Ectodermal cell (in vitro differentiated cells): Measurements from ENCODE around the gene VWF.
A peak's percentile ranks its signal among the peaks of the same experiment; 100 is the strongest.

Experiments
- H3K27ac ChIP-seq: 2 replicates; pipeline ENCODE4 v1.7.0; 2013; ENCODE audit warnings: mild to moderate bottlenecking, low read depth, low read length; ENCODE audit not compliant: insufficient read depth, poor library complexity, severe bottlenecking
- H3K27me3 ChIP-seq: 2 replicates; pipeline ENCODE4 v1.7.0; 2013; ENCODE audit warnings: mild to moderate bottlenecking, low read length; ENCODE audit not compliant: insufficient read depth, control insufficient read depth, poor library complexity, severe bottlenecking
- H3K36me3 ChIP-seq: one replicate; pipeline ENCODE4 v1.7.0; 2013; ENCODE audit warnings: low read length; ENCODE audit not compliant: control insufficient read depth, insufficient read depth
- H3K4me1 ChIP-seq: one replicate; pipeline ENCODE4 v1.7.0; 2013; ENCODE audit warnings: low read length; ENCODE audit not compliant: control insufficient read depth, insufficient read depth
- H3K4me3 ChIP-seq: 2 replicates; pipeline ENCODE4 v1.7.0; 2013; ENCODE audit warnings: low read depth, low read length, control low read depth; ENCODE audit not compliant: insufficient read depth
- H3K9me3 ChIP-seq: 2 replicates; pipeline ENCODE4 v1.7.0; 2013; ENCODE audit warnings: mild to moderate bottlenecking, low read length, moderate library complexity; ENCODE audit not compliant: control insufficient read depth
- WGBS, 2 experiments: methylation state at CpG; one replicate each; pipeline ENCODE4 v1.1.7; 2013; ENCODE audit warnings: missing lambda C conversion rate in 2 of 2; 5-methylcytosine and 5-hydroxymethylcytosine counted together

Gene VWF

GRCh38 chr12:6070472-6071257, 53.8 kb downstream of the VWF start:
- no peak overlapping the region for H3K4me3 ChIP-seq
- H3K27ac ChIP-seq: no peak overlapping the region
- H3K9me3 ChIP-seq: no peaks in the 10 kb centered on the region
- WGBS, 2 experiments: 92 to 93% methylated on average over 11 of the region's 11 CpGs
- H3K4me1 ChIP-seq: peaks cover 13% of the 10 kb centered on the region
- no peaks in the 10 kb centered on the region for H3K27me3 ChIP-seq
- no peaks in the 10 kb centered on the region for H3K36me3 ChIP-seq

GRCh38 chr12:6069437-6070093, 54.9 kb downstream of the VWF start:
- Histone ChIP-seq H3K9me3 (no peaks in the 10 kb centered on the region), H3K27me3 (no peaks in the 10 kb centered on the region), H3K4me3 (no peak overlapping the region), H3K27ac (no peak overlapping the region), H3K4me1 (peaks cover 3% of the 10 kb centered on the region), H3K36me3 (no peaks in the 10 kb centered on the region)
- 91 to 96% methylated on average over 7 to 8 of the region's 8 CpGs for WGBS, 2 experiments

- Histone ChIP-seq H3K27ac (no peak overlapping the region), H3K36me3 (no peaks in the 10 kb centered on the region), H3K9me3 (no peaks in the 10 kb centered on the region), H3K27me3 (no peaks in the 10 kb centered on the region), H3K4me1 (no peaks in the 10 kb centered on the region), H3K4me3 (no peak overlapping the region)
- WGBS, 2 experiments: 91 to 93% methylated on average over 9 of the region's 9 CpGs
Observed at GRCh38 chr12:6068227-6068626, 56.2 kb downstream of the VWF start.

GRCh38 chr12:6067152-6067916, 57.1 kb downstream of the VWF start:
- H3K27ac ChIP-seq: no peak overlapping the region
- H3K9me3 ChIP-seq: no peaks in the 10 kb centered on the region
- 71 to 72% methylated on average over 16 of the region's 16 CpGs for WGBS, 2 experiments
- H3K27me3 ChIP-seq: no peaks in the 10 kb centered on the region
- H3K36me3 ChIP-seq: no peaks in the 10 kb centered on the region
- no peaks in the 10 kb centered on the region for H3K4me1 ChIP-seq
- no peak overlapping the region for H3K4me3 ChIP-seq

GRCh38 chr12:6066651-6067050, 57.8 kb downstream of the VWF start:
- no peaks in the 10 kb centered on the region for H3K27me3 ChIP-seq
- H3K4me3 ChIP-seq: no peak overlapping the region
- no peak overlapping the region for H3K27ac ChIP-seq
- no peaks in the 10 kb centered on the region for H3K36me3 ChIP-seq
- H3K9me3 ChIP-seq: no peaks in the 10 kb centered on the region
- whole genome bisulfite sequencing, 2 experiments: 94 to 95% methylated on average over 1 of the region's 1 CpG
- H3K4me1 ChIP-seq: no peaks in the 10 kb centered on the region

- Histone ChIP-seq H3K4me1 (no peaks in the 10 kb centered on the region), H3K27ac (no peak overlapping the region), H3K36me3 (no peaks in the 10 kb centered on the region), H3K4me3 (no peak overlapping the region), H3K9me3 (no peaks in the 10 kb centered on the region), H3K27me3 (no peaks in the 10 kb centered on the region)
- 90 to 93% methylated on average over 5 of the region's 5 CpGs for WGBS, 2 experiments
Observed at GRCh38 chr12:6065863-6066199, 58.6 kb downstream of the VWF start.

GRCh38 chr12:6065131-6065862, 59.2 kb downstream of the VWF start:
- H3K4me1 ChIP-seq: no peaks in the 10 kb centered on the region

GRCh38 chr12:6062757-6063735, 61.4 kb downstream of the VWF start:
- H3K9me3 ChIP-seq: no peaks in the 10 kb centered on the region

More at GRCh38 chr12:6065131-6065862, 59.2 kb downstream of the VWF start:
- Histone ChIP-seq H3K4me3 (no peak overlapping the region), H3K9me3 (no peaks in the 10 kb centered on the region), H3K36me3 (no peaks in the 10 kb centered on the region), H3K27me3 (no peaks in the 10 kb centered on the region), H3K27ac (no peak overlapping the region)
- 89% methylated on average over 8 of the region's 8 CpGs for WGBS, 2 experiments

GRCh38 chr12:6062395-6062756, 62.1 kb downstream of the VWF start:
- H3K9me3 ChIP-seq: no peaks in the 10 kb centered on the region
- WGBS, 2 experiments: 81 to 89% methylated on average over 3 of the region's 3 CpGs
- H3K36me3 ChIP-seq: no peaks in the 10 kb centered on the region
- H3K27me3 ChIP-seq: no peaks in the 10 kb centered on the region
- no peak overlapping the region for H3K4me3 ChIP-seq
- H3K27ac ChIP-seq: peak overlapping the region; percentile 16
- H3K4me1 ChIP-seq: peaks cover 10% of the 10 kb centered on the region

More at GRCh38 chr12:6062757-6063735, 61.4 kb downstream of the VWF start:
- peak overlapping the region; percentile 16 for H3K27ac ChIP-seq
- no peaks in the 10 kb centered on the region for H3K36me3 ChIP-seq
- H3K27me3 ChIP-seq: no peaks in the 10 kb centered on the region
- peaks cover 10% of the 10 kb centered on the region for H3K4me1 ChIP-seq
- H3K4me3 ChIP-seq: no peak overlapping the region
- 67% methylated on average over 20 of the region's 20 CpGs for WGBS, 2 experiments
